HG03565 (cell line): ENCODE data around the gene PROCA1.
"Not testable (repeated sequence)": the region's sequence is repeated elsewhere in the genome, so short reads cannot be mapped to it uniquely, and the experiment has no call there.

Experiments
- ATAC-seq: cut with Tn5 transposase; IDR thresholded peaks from one replicate; pipeline ENCODE4 v1.9.1; 2021; ENCODE audit warnings: mild to moderate bottlenecking, moderate library complexity; ENCODE audit not compliant: unreplicated experiment

PROCA1 gene

GRCh38 chr17:28726226-28726626 lies 14.5 kb upstream of the PROCA1 start, which contains the start of gene TLCD1:
Gene TLCD1 (minus strand): TSS chr17:28726233. CDS start chr17:28726097, 136 bp downstream.
- no peak for ATAC-seq

GRCh38 chr17:28725660-28726225 lies 14.1 kb upstream of the PROCA1 start:
- no peak for ATAC-seq

GRCh38 chr17:28725166-28725659 lies 13.5 kb upstream of the PROCA1 start:
- no peak for ATAC-seq

- no peak for ATAC-seq
Observed at GRCh38 chr17:28724500-28725165, 12.9 kb upstream of the PROCA1 start.

- not testable (repeated sequence) for ATAC-seq
Observed at GRCh38 chr17:28723836-28724499, 12.3 kb upstream of the PROCA1 start.

GRCh38 chr17:28723159-28723835 lies 11.6 kb upstream of the PROCA1 start:
- no peak for ATAC-seq

- ATAC-seq, result no peak
Observed at GRCh38 chr17:28722417-28723158, 10.9 kb upstream of the PROCA1 start.

GRCh38 chr17:28720997-28721329 lies 9.3 kb upstream of the PROCA1 start:
- ATAC-seq, result not testable (repeated sequence)

- no peak for ATAC-seq
Observed at GRCh38 chr17:28720247-28720996, 8.7 kb upstream of the PROCA1 start.

GRCh38 chr17:28719021-28719433 lies 7.3 kb upstream of the PROCA1 start:
- ATAC-seq, result no peak

- ATAC-seq, result no peak
Observed at GRCh38 chr17:28718333-28719020, 6.8 kb upstream of the PROCA1 start.

GRCh38 chr17:28717578-28718332 lies 6.1 kb upstream of the PROCA1 start, which contains the start of gene RAB34:
Gene RAB34 (minus strand): TSS chr17:28717868. CDS start chr17:28717266, 602 bp downstream.
- ATAC-seq, result no peak

GRCh38 chr17:28716740-28717577 lies 5.3 kb upstream of the PROCA1 start:
- no peak for ATAC-seq

- ATAC-seq, result no peak
Observed at GRCh38 chr17:28715217-28715616, 3.5 kb upstream of the PROCA1 start.

GRCh38 chr17:28714281-28714680 lies 2.6 kb upstream of the PROCA1 start:
- ATAC-seq, result no peak

GRCh38 chr17:28712705-28713415 lies 1.2 kb upstream of the PROCA1 start:
- no peak for ATAC-seq

GRCh38 chr17:28712032-28712704 lies 480 bp upstream of the PROCA1 start:
- ATAC-seq, result no peak
